SH-SY5Y (cell line): ENCODE measurements around the gene KLRG1.

Experiments used
- GATA2 ChIP-seq: IDR thresholded peaks from 2 replicates; pipeline ENCODE4 v1.6.1; 2011; ENCODE audit warnings: mild to moderate bottlenecking, low read depth, low read length
- GATA3 ChIP-seq: IDR thresholded peaks from 2 replicates; pipeline ENCODE4 v1.6.1; 2011; ENCODE audit warnings: low read depth, mild to moderate bottlenecking, low read length, moderate library complexity

KLRG1 gene

DNA sequence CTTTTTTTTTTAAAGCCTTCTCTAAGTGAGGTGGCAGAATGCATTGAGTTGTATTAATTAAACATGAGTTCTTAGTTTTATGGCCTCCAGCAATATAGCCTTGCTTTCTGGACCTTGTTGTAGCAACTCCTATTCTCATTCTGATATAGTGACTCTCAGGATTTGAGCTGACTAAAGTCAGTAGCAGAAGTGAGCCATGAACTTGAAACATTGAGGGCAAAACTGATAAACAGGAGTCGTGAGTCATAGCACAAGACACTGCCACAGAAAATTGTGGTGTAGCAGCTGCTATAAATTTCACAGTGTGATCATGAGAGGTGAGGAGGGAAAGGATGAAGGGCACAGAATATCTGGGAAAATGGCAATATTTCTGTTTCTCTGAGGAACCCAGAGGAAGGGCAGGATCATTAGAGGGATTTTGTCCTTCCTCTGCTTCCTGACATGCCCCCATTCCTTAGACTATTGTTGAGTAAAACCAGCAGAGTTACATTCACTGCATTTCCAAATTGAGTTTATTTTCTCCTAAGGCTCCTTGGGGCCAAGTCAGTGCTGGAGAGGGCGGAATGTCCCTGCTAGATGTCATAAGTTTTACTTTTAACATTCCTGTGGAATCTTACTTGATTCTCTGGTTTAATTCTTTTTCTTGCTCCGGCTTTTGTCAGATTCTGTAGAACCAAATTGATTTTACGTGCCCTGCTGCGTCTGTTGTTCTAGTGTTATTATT is 7.5 kb downstream of the KLRG1 start:
- TF ChIP-seq GATA3: no peak
- TF ChIP-seq GATA2: no peak

DNA sequence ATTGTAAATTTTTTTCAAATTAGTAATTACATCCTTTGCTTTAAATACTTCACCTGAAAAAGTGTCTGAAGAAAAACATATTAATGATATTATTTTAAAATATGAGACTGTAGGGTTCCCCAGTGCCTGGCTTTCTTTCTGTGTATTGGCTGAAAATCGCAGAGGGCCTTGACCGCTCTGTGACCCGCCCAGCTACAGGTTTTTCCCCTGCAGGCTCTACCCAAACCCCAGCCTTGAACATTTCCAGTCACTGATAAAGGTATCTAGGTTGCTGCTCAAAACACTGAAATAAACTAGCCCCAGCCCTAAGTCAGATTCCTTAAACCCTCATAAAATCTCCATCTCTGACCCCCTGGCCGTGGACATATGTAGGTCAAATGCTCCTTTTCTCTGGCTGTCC is 11.9 kb downstream of the KLRG1 start:
- TF ChIP-seq GATA2 (no peak), GATA3 (no peak)

DNA sequence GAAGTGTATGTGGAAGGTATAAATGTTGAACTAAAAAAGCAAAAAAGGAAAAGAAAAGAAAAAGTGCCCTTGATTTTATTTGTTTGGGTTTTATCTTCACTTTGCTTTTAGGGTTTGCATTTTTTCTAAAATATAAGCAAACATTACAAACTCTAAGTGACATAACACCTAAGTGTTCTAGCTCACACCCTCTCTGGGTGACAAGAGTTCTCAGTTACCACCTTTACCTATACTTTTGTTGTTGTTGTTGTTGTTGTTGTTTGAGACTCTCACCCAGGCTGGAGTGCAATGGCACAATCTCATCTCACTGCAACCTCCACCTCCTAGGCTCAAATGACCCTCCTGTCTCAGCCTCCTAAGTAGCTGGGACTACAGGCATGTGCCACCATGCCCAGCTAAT is 13.0 kb downstream of the KLRG1 start:
- TF ChIP-seq GATA3 (no peak), GATA2 (no peak)

DNA sequence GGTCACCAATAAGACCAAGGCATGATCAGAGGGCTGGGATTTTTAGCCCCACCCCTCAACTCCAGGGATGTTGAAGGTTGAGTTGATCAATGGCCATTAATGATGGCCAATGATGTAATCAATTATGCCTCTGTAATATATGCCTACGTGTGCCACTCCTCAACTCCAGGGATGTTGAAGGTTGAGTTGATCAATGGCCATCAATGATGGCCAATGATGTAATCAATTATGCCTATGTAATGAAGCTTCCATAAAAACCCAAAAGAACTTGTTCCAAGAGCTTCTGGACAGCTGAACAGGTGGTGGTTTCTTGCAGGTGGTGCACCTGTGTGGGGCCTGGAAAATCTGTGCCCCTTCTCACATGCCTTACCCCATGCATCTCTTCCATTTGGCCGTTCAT is 33.2 kb downstream of the KLRG1 start:
- no peak for TF ChIP-seq GATA2
- TF ChIP-seq GATA3: no peak

DNA sequence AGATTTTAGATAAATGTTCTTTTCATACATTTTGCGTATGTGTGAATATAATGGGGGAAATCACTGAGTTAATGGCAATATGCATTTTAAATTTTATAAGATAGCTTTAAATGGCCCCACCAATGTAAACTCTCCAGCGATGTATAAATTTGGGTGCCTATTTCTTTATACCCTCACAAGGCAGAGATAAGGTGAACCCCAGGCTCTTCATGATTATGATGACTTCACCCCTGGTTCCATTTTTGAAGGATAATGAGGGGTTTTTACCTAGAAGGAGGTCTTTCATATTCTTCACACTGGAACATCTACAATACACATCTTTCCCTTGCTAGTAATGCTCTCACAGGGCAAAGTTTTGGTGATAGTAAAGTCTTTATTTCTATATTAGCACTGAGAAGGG is 35.2 kb downstream of the KLRG1 start:
- TF ChIP-seq GATA3 (no peak), GATA2 (no peak)

DNA sequence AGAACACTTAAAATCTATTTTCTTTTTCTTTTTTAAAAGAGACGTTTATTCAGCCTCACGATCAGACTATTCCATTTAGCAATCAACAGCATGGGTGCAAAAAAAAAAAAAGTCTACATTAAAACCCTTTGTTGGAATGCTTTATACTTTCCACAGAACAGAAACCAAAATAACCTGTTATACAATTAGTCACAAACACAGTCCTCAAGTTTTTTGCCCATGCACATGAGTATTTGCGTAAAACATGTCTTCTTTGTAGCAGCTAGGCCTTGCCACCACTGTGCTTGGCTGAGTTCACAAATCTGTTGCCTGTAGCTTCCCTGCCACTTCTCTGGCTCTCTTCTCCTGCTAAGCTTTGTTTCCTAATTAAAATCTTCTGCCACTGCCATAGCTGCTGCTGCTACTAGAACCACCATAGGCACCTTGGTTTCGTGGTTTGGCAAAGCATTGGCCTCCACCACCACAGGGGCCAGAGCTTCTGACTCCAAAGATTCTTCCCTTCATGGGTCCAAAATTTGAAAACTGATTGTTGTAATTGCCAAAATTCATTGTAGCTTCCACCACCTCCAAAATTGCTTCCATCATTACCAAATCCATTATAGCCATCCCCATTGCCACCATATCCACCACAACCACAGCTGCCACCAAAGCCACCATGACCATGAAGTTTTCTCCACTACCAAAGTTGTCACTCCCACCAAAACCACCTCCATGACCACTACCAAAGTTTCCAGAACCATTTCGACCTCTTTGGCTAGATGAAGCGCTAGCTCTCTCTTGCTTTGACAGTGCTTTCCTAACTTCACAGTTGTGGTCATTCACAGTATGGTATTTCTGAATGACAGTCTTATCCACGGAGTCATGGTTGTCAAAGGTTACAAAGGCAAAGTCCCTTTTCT is 38.1 kb downstream of the KLRG1 start:
- TF ChIP-seq GATA2 (no peak), GATA3 (no peak)

DNA sequence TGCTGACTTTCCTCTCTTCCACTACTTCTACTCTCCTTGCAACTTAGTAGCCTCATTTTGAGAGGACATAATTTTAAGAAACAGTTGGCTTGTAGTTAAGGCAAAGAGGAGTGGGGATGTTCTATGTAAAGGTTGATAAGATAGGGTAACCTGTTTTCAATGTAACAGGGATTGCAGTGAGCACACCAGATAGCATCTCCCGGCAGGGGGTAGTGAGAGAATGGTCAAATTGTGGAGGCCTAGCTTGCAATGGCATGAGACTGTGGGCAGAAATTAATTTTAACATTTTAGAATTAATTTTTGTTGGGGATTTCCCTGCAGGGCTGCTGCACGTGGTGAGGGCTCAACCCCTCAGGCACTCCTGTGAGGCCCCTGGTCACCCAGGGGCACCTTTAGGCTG is 41.4 kb downstream of the KLRG1 start:
- TF ChIP-seq GATA3 (no peak), GATA2 (no peak)

DNA sequence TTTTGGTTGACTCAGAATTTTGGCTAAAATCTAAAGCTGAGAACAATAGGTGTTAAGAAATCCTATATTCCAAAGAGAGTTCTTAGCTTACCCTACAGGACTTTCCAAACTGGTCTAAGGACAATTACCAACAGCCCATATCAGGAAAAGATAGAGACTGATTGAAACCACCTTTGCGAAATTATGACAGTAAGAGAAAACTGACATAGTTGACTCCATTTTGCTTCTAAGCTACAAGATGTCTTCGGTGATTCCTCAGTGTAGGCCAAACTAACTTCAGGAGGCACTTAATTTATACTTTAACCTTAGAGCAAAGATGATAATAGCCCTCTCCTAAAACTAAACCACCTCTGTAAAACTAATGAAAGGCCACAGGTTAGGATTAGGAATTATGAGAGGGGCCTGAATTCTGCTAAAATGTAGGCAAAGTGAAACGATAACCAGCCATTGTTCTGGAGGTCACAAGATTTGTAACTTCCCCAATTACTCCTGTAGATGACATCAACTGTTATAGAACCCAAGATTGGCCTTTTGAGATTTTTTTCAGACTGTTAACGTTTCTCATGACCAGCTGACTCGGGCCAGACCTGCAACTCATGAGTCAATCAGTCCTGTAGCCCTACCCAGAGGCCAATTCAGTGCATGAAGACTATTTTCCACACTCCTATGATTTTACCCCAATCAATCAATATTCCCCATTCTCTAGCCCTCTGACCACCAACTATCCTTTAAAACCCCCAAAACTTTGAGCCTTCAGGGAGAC is 43.0 kb downstream of the KLRG1 start:
- TF ChIP-seq GATA2 (no peak), GATA3 (no peak)

DNA sequence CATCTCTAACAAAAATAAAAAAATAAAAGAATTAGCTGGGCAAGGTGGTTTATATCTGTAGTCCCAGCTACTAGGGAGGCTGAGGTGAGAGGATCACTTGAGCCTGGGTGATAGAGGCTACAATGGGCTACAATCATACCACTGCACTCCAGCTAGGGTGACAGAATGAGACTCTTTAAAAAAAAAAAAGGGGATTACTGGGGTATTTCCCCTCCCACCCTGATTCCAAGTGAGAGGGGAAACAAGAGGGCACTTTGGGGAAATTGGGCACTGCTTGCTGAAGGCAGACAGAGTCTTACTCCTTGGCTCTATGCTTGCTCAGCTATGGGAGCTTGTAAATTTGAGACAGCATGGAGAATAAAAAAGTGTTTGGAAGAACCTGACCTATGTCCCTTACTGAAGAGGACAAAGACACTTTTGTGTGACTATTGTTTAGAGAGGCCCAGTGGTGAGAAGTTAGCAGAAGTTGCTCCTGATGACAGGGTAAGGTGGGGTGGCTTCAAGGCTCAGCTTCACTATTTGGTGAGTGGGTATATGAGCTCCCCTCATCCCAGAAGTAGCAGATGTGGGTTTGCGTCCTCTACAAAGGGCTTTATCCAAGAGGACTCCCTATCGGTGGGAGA is 44.0 kb downstream of the KLRG1 start:
- no peak for TF ChIP-seq GATA2
- no peak for TF ChIP-seq GATA3

DNA sequence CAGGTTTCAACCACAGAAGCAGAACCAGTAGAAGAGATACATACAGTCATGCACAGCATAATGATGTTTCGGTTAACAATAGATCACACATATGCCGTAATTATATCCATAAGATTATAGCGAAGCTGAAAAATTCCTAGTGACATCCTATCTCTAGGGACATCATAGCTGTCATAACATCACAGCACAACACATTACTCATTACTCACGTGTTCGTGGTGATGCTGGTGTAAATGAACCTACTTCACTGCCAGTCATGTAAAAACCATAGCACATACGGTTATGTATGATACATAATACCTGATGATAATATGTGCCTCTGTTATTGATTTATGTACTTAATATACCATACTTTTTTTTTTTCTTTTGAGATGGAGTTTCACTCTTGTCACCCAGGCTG is 44.7 kb downstream of the KLRG1 start:
- TF ChIP-seq GATA2 (no peak), GATA3 (no peak)

DNA sequence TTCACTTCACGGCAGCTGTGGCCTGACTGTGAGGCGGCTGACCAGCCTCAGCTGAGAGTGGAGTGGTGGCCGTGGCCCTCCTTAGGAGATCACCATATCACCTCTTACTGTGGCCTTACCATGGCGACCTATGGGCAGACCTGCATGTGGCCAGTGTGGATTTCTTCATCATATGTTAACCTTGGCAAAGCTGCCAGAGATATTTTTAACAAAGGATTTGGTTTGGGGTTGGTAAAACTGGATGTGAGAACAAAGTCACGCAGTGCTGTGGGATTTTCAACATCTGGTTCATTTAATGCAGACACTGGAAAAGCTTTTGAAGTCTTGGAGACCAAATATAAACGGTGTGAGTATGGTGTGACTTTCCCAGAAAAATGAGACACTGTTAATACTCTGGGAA is 46.9 kb downstream of the KLRG1 start:
- no peak for TF ChIP-seq GATA3
- TF ChIP-seq GATA2: no peak

DNA sequence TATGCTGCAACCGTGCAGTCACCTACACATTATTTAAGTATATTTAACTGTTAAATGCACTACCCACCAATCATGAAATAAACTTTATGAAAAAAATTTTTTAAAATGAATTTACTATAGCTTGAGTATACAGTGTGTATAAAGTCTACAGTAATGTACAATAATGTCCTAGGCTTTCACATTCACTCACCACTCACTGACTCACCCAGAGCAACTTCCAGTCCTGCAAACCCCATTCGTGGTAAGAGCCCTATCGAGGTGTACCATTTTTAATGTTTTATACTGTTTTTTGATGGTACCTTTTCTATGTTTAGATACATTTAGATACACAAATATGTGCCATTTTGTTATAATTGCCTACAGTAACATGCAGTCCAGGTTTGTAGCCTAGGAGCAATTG is 48.1 kb downstream of the KLRG1 start:
- TF ChIP-seq GATA2 (no peak), GATA3 (no peak)

DNA sequence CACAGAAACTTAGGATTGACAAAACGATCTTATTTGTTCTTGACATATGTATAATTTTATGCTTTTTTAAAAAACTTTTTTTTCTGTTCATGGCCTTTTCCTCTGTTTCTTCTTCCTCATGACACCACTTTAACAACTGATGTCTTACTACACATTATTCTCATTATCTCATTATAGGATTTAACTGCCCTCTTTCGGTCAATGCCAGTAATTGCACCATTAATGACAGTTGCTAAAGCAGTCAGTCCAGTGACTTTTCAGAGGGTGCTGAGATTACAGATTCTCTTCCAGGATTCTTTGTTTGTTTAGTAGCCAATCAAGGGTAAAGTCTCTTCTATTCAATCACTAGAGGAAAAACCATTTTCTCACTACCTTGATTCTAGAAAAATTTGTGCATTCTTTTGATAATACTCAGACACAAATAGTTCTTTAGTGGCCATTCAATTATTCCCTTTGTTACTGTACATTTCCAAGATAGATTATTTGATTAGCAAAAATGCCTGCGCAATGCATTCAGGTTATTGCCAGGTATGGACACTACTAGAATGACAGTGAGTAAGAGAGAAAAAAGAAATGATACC is 50.1 kb downstream of the KLRG1 start:
- TF ChIP-seq GATA3 (no peak), GATA2 (no peak)
